Lower lobe of right lung (tissue), 2 donors: ENCODE results near the gene ATXN1. TPM values are rescaled to one million over a fixed set of nuclear protein-coding genes. Genes with fewer than 3 reads are reported as not detected.
"Not testable (repeated sequence)": the region's sequence is repeated elsewhere in the genome, so short reads cannot be mapped to it uniquely, and the experiment has no call there.

Experiments used
- ATAC-seq, 2 donors: fragments of 200-7000 bp; cut with Tn5 transposase; one replicate each; pipeline ENCODE4 v1.9.1; 2020 to 2022; ENCODE audit warnings: mild to moderate bottlenecking in 2 of 2, moderate library complexity in 2 of 2
- DNase-seq: peaks from one replicate; pipeline ENCODE4 v3.0.0-alpha.2; 2020
- H3K27ac ChIP-seq: fragments of 200-600 bp; one replicate; pipeline ENCODE4 v1.8.0; 2022
- H3K27me3 ChIP-seq: fragments of 200-600 bp; one replicate; pipeline ENCODE4 v1.8.0; 2022; ENCODE audit warnings: low read depth
- H3K36me3 ChIP-seq: fragments of 200-600 bp; one replicate; pipeline ENCODE4 v1.8.0; 2022; ENCODE audit warnings: mild to moderate bottlenecking
- H3K4me1 ChIP-seq: fragments of 200-600 bp; one replicate; pipeline ENCODE4 v1.8.0; 2022
- H3K4me3 ChIP-seq: fragments of 200-600 bp; one replicate; pipeline ENCODE4 v1.8.0; 2022; ENCODE audit warnings: mild to moderate bottlenecking
- H3K9me3 ChIP-seq: fragments of 200-600 bp; one replicate; pipeline ENCODE4 v1.8.0; 2022
- CTCF ChIP-seq: fragments of 200-600 bp; IDR thresholded peaks from one replicate; pipeline ENCODE4 v1.8.0; 2022; ENCODE audit warnings: antibody characterized with exemption, mild to moderate bottlenecking
- intact Hi-C: fragments of 100-400 bp; cut with DNase I; formaldehyde crosslinking; loops from one replicate; pipeline ENCODE4 v1.11.0; 2022
- total RNA-seq: library from RNA; stranded (reverse); fragmentation: NEBNext Ultra II Directional; extraction: Animal tissue kit (Norgen Biotek cat#: 25700); gene quantifications from one replicate; pipeline ENCODE4 v1.2.1, GENCODE V29; 2021
- donor health status: DM: no; HTN: yes; CAD: no; lungs with severe emphysema.

ATXN1 gene
- total RNA-seq, 1 donor from 2014 or later = 75.9 TPM

- Histone ChIP-seq H3K27me3 (no peaks in the 10 kb centered on the region), H3K9me3 (no peaks in the 10 kb centered on the region), H3K36me3 (no peaks in the 10 kb centered on the region), H3K27ac (no peak overlapping the region), H3K4me3 (no peak overlapping the region), H3K4me1 (peaks cover 12% of the 10 kb centered on the region)
- DNase-seq (no peak), ATAC-seq (no peak)
- intact Hi-C loops = no loop called here
- TF ChIP-seq CTCF = no peak
Measured at GRCh38 chr6:16622193-16622592, 139.1 kb downstream of the ATXN1 start.

- intact Hi-C loops = no loop called here
- Histone ChIP-seq H3K4me3 (no peak overlapping the region), H3K36me3 (no peaks in the 10 kb centered on the region), H3K9me3 (no peaks in the 10 kb centered on the region), H3K27ac (no peak overlapping the region), H3K4me1 (peaks cover 9% of the 10 kb centered on the region), H3K27me3 (no peaks in the 10 kb centered on the region)
- no peak for DNase-seq
- no peak for ATAC-seq
- no peak for TF ChIP-seq CTCF
Measured at GRCh38 chr6:16621002-16621401, 140.3 kb downstream of the ATXN1 start.

- intact Hi-C loops = no loop called here
Measured at GRCh38 chr6:16619777-16620176, 141.5 kb downstream of the ATXN1 start.

GRCh38 chr6:16618962-16619361, 142.3 kb downstream of the ATXN1 start:
- no peak for DNase-seq
- intact Hi-C loops = no loop called here
- H3K9me3 ChIP-seq = no peaks in the 10 kb centered on the region
- ATAC-seq = no peak
- no peaks in the 10 kb centered on the region for H3K27me3 ChIP-seq
- no peak for TF ChIP-seq CTCF
- H3K27ac ChIP-seq = no peak overlapping the region
- H3K4me3 ChIP-seq = no peak overlapping the region
- no peaks in the 10 kb centered on the region for H3K4me1 ChIP-seq
- peaks cover 3% of the 10 kb centered on the region for H3K36me3 ChIP-seq

More at GRCh38 chr6:16619777-16620176, 141.5 kb downstream of the ATXN1 start:
- TF ChIP-seq CTCF = no peak
- Histone ChIP-seq H3K9me3 (no peaks in the 10 kb centered on the region), H3K36me3 (no peaks in the 10 kb centered on the region), H3K4me3 (no peak overlapping the region), H3K4me1 (no peaks in the 10 kb centered on the region), H3K27ac (no peak overlapping the region), H3K27me3 (no peaks in the 10 kb centered on the region)
- no peak for DNase-seq
- ATAC-seq = no peak

- H3K4me1 ChIP-seq, ATAC-seq, H3K27ac ChIP-seq, DNase-seq, H3K27me3 ChIP-seq, H3K4me3 ChIP-seq, intact Hi-C loops, H3K36me3 ChIP-seq, H3K9me3 ChIP-seq: not testable (repeated sequence)
Measured at GRCh38 chr6:16615215-16615614, 146.0 kb downstream of the ATXN1 start.

- H3K4me1 ChIP-seq, H3K27me3 ChIP-seq, ATAC-seq, H3K9me3 ChIP-seq, H3K36me3 ChIP-seq, H3K4me3 ChIP-seq, DNase-seq, H3K27ac ChIP-seq, intact Hi-C loops: not testable (repeated sequence)
Measured at GRCh38 chr6:16614143-16614542, 147.1 kb downstream of the ATXN1 start.

- H3K36me3 ChIP-seq, H3K27ac ChIP-seq, H3K27me3 ChIP-seq, H3K9me3 ChIP-seq, DNase-seq, intact Hi-C loops, ATAC-seq, H3K4me3 ChIP-seq, H3K4me1 ChIP-seq: not testable (repeated sequence)
Measured at GRCh38 chr6:16613504-16613903, 147.8 kb downstream of the ATXN1 start.
